Muscle of leg (tissue), 11 donors: ENCODE results near the gene SLC39A11. TPM values are rescaled to one million over a fixed set of nuclear protein-coding genes. Genes with fewer than 3 reads are reported as not detected.
A peak's percentile ranks its signal among the peaks of the same experiment; 100 is the strongest.

Experiments used
- DNase-seq: peaks from one replicate; pipeline ENCODE4 v3.0.0; 2013
- H3K27ac ChIP-seq: one replicate; pipeline ENCODE4 v1.5.1; 2013; ENCODE audit warnings: mild to moderate bottlenecking, low read length, control low read depth
- H3K27me3 ChIP-seq: one replicate; pipeline ENCODE4 v1.6.1; 2013; ENCODE audit warnings: low read length; ENCODE audit not compliant: control insufficient read depth, insufficient read depth
- H3K36me3 ChIP-seq: one replicate; pipeline ENCODE4 v1.6.1; 2013; ENCODE audit warnings: low read length; ENCODE audit not compliant: control insufficient read depth, insufficient read depth
- H3K4me1 ChIP-seq: one replicate; pipeline ENCODE4 v1.6.1; 2013; ENCODE audit warnings: low read length; ENCODE audit not compliant: control insufficient read depth, insufficient read depth
- H3K4me3 ChIP-seq: one replicate; pipeline ENCODE4 v1.5.1; 2013; ENCODE audit warnings: low read length, control low read depth
- H3K9me3 ChIP-seq: replicated peaks from 2 replicates; pipeline ENCODE4 v1.6.1; 2013; ENCODE audit warnings: low read depth, low read length; ENCODE audit not compliant: control insufficient read depth
- WGBS: methylation state at CpG from one replicate; pipeline ENCODE4 v1.1.5; 2013; ENCODE audit warnings: missing lambda C conversion rate; ENCODE audit not compliant: insufficient coverage; 5-methylcytosine and 5-hydroxymethylcytosine counted together
- polyA plus RNA-seq, 8 donors: library from polyadenylated mRNA; unstranded; fragments of 120-200 nt; gene quantifications; one replicate each; pipeline versions ENCODE4 v1.2.1 to v1.2.3, GENCODE V29; 2013; ENCODE audit warnings: inconsistent platforms in 1 of 8, low replicate concordance in 1 of 8; ENCODE audit not compliant: insufficient read length in 8 of 8, insufficient read depth in 1 of 8
- total RNA-seq: library from RNA; stranded (reverse); fragments of 120-200 nt; gene quantifications from one replicate; pipeline ENCODE4 v1.2.4, GENCODE V29; 2013

SLC39A11 gene
- total and polyA plus RNA-seq, 9 donors = 8.7 to 13.6 (median 10.0) TPM

DNA sequence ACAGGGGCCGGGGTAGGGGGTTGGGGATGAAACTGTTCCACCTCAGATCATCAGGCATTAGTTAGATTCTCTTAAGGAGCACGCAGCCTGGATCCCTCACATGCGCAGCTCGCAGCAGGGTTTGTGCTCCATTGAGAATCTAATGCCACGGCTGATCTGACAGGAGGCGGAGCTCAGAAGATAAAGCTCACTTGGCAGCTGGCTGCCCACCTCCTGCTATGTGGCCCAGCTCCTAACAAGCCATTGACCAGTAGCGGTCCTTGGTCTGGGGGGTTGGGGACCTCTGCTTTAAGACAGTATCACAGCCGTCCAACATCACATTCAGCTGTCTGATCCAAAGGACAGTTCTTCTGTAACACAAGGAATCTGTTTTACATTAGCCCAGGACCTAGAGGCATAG is 62.5 kb downstream of the SLC39A11 start:
- Histone ChIP-seq H3K4me1 (peaks cover 35% of the 10 kb centered on the region), H3K27me3 (no peaks in the 10 kb centered on the region), H3K27ac (no peak overlapping the region), H3K4me3 (no peak overlapping the region), H3K9me3 (no peaks in the 10 kb centered on the region), H3K36me3 (peaks cover 4% of the 10 kb centered on the region)
- 67% methylated on average over 5 of the region's 8 CpGs for WGBS
- no peak for DNase-seq

GRCh38 chr17:73029021-73029420 is 63.5 kb downstream of the SLC39A11 start:
- H3K36me3 ChIP-seq = peaks cover 4% of the 10 kb centered on the region
- H3K9me3 ChIP-seq = peaks cover under 1% of the 10 kb centered on the region
- no CpG with 5 or more reads among the region's 6 CpGs for WGBS
- no peaks in the 10 kb centered on the region for H3K27me3 ChIP-seq
- DNase-seq = no peak
- peaks cover 36% of the 10 kb centered on the region for H3K4me1 ChIP-seq
- no peak overlapping the region for H3K4me3 ChIP-seq
- no peak overlapping the region for H3K27ac ChIP-seq

DNA sequence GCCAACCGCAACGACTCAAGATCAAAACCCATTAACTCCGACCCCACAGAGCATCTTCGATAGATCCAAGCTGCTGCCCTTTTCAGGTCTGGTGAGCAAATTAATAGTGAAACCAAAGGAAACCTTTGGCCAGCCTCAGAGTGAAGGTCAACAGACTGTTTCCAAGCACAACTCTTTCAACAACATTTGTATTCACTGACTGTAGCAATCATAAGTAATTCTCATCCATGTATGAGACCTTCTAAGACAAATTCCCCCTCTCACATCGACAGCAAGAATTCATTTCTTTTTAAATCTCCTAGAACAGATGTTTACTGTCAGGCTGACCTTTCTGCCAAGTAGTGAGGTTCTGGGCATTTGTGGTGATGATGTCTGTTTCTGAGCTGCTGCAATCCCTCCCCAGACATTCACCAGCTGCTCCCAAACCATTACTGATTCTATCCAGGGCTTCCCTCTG is 64.2 kb downstream of the SLC39A11 start:
- Histone ChIP-seq H3K36me3 (peaks cover 4% of the 10 kb centered on the region), H3K27ac (no peak overlapping the region), H3K4me3 (no peak overlapping the region), H3K9me3 (peaks cover 3% of the 10 kb centered on the region), H3K4me1 (peaks cover 36% of the 10 kb centered on the region), H3K27me3 (no peaks in the 10 kb centered on the region)
- 82% methylated on average over 4 of the region's 5 CpGs for WGBS
- peak; percentile 33 for DNase-seq

DNA sequence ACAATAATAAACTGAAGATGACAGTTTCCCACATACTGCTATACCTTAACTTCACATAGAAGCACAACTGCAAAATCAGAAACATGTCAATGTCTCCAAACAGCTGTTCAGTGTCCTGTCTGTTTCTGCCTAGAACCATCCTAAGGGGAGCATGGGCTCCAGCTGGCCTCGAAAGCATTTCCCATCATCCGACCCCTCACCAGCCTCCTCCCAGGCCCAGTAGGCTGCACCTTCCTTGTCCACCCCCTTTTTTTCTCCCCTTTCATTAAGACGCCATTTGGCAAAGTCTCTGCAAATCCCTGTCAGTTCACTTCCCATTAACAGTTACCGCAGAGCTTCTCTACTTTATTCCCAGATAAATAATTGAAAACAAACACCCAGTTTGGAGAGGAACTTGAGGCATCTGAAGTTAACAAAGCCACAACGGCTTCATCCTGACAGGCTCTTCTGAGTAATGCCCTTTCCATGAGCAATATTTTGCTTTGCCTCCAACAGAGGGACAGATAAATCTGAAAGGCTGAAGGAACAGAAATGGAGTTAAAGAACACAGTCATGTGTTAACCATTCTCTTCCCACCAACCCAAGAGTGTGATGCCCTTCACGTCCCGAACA is 65.3 kb downstream of the SLC39A11 start:
- H3K27me3 ChIP-seq = no peaks in the 10 kb centered on the region
- 61% methylated on average over 5 of the region's 7 CpGs for WGBS
- peaks cover 3% of the 10 kb centered on the region for H3K9me3 ChIP-seq
- no peak for DNase-seq
- peaks cover 36% of the 10 kb centered on the region for H3K4me1 ChIP-seq
- H3K4me3 ChIP-seq = no peak overlapping the region
- H3K36me3 ChIP-seq = peaks cover 4% of the 10 kb centered on the region
- no peak overlapping the region for H3K27ac ChIP-seq

DNA sequence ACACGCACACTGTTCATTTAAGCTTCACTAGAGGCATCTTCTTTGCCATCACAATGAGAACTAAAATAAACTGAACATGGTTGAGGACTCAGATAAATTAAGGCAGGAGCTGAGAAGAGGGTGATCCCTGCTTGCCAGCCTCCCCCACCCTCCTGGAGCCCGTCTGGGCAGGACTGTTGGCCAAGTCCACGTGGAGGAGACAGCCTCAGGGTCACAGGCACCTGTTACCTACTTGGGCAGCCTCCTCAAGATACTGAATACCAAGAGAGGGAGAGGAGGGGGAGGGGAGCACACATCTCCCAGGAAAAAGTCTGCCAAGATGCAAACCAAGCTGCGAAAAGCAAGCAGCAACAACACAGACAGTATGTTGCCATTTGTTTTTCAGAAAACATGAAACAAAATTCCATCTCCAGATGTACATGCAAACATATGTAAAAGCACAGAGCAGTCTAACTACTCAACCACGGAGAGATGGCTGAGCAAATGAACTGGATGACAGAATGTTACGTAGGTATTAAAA is 67.4 kb downstream of the SLC39A11 start:
- H3K4me3 ChIP-seq = no peak overlapping the region
- H3K9me3 ChIP-seq = peaks cover 5% of the 10 kb centered on the region
- H3K27ac ChIP-seq = no peak overlapping the region
- no peaks in the 10 kb centered on the region for H3K27me3 ChIP-seq
- H3K36me3 ChIP-seq = no peaks in the 10 kb centered on the region
- peaks cover 20% of the 10 kb centered on the region for H3K4me1 ChIP-seq
- no peak for DNase-seq
- 100% methylated on average over 1 of the region's 6 CpGs for WGBS

GRCh38 chr17:73023759-73024158 is 68.7 kb downstream of the SLC39A11 start:
- H3K4me3 ChIP-seq = no peak overlapping the region
- no peaks in the 10 kb centered on the region for H3K36me3 ChIP-seq
- peaks cover 12% of the 10 kb centered on the region for H3K9me3 ChIP-seq
- 95% methylated on average over 4 of the region's 5 CpGs for WGBS
- no peak for DNase-seq
- peaks cover 17% of the 10 kb centered on the region for H3K4me1 ChIP-seq
- H3K27ac ChIP-seq = no peak overlapping the region
- no peaks in the 10 kb centered on the region for H3K27me3 ChIP-seq

- no peaks in the 10 kb centered on the region for H3K27me3 ChIP-seq
- DNase-seq = no peak
- no peak overlapping the region for H3K4me3 ChIP-seq
- no peak overlapping the region for H3K27ac ChIP-seq
- H3K9me3 ChIP-seq = peaks cover 20% of the 10 kb centered on the region
- H3K4me1 ChIP-seq = peaks cover 11% of the 10 kb centered on the region
- no CpG with 5 or more reads among the region's 2 CpGs for WGBS
- no peaks in the 10 kb centered on the region for H3K36me3 ChIP-seq
Observed at GRCh38 chr17:73022694-73023093, 69.8 kb downstream of the SLC39A11 start.

DNA sequence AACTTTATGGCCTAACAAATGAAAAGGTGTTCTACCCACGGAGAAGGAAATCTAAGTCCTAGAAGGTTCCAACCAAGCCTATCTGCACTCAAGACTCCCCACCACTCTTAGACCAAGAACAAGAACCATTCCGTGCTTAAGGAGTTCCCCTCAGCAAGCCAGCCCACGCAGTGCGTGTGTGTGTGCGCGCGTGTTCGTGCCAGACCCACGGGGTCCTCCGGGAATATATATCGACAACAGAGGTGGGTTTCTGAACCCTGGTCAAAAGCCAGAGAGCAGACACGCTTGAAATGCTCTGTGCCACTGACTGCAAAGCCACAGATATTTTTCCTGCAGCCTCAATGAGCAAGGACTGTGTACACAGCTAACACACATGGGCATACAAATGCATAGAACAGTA is 70.7 kb downstream of the SLC39A11 start:
- no peaks in the 10 kb centered on the region for H3K27me3 ChIP-seq
- H3K9me3 ChIP-seq = peaks cover 20% of the 10 kb centered on the region
- peaks cover 3% of the 10 kb centered on the region for H3K4me1 ChIP-seq
- WGBS = 92% methylated on average over 9 of the region's 12 CpGs
- no peaks in the 10 kb centered on the region for H3K36me3 ChIP-seq
- H3K27ac ChIP-seq = no peak overlapping the region
- no peak for DNase-seq
- no peak overlapping the region for H3K4me3 ChIP-seq

DNA sequence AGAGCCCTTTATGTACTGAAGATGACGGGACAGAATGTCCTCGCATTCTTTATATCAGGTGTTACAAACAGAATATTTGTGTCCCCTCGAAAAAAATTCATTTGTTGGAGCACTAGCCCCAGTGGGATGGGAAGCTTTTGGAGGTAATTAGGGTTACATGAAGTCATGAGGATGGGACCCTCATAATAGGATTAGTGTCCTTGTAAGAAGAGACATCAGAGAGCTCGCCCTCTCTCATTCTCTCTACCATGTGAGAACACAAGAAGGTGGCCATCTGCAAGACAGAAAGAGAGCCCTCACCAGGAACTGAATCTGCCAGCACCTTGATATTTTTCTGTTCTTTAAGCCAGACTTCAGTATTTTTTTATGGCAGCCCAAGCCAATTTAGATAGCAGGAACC is 72.4 kb downstream of the SLC39A11 start:
- Histone ChIP-seq H3K27ac (no peak overlapping the region), H3K4me3 (no peak overlapping the region), H3K4me1 (peaks cover 2% of the 10 kb centered on the region), H3K36me3 (no peaks in the 10 kb centered on the region), H3K27me3 (no peaks in the 10 kb centered on the region), H3K9me3 (peaks cover 20% of the 10 kb centered on the region)
- DNase-seq = no peak
- no CpG with 5 or more reads among the region's 4 CpGs for WGBS

DNA sequence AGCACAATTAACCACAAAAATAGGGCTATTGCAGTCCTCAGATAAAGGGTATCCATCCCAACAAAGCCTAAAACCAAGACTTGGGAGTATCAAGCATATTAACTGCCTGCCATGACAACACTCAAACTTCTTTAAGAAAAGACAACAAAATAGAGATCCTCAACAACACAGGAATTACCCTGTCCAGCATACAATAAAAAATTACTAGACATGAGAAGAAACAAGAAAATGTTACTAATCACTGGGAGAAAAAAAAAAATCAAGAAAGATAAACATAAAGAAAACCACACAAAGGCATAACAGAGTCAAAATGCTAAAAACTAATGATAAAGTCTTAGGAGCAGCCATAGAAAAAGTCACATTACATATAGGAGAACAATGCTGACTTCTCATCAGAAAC is 73.9 kb downstream of the SLC39A11 start:
- DNase-seq = no peak
- H3K4me3 ChIP-seq = no peak overlapping the region
- H3K36me3 ChIP-seq = no peaks in the 10 kb centered on the region
- peaks cover 12% of the 10 kb centered on the region for H3K4me1 ChIP-seq
- no peaks in the 10 kb centered on the region for H3K27me3 ChIP-seq
- H3K27ac ChIP-seq = no peak overlapping the region
- peaks cover 18% of the 10 kb centered on the region for H3K9me3 ChIP-seq

GRCh38 chr17:73017658-73018057 is 74.8 kb downstream of the SLC39A11 start:
- Histone ChIP-seq H3K9me3 (peaks cover 18% of the 10 kb centered on the region), H3K36me3 (no peaks in the 10 kb centered on the region), H3K27me3 (no peaks in the 10 kb centered on the region), H3K27ac (no peak overlapping the region), H3K4me3 (no peak overlapping the region), H3K4me1 (peaks cover 12% of the 10 kb centered on the region)
- no peak for DNase-seq
- no CpG with 5 or more reads among the region's 3 CpGs for WGBS
